ENCODE results near the gene PTPRU.

PTPRU gene

GRCh38 chr1:29237852-29238619 is 1.7 kb downstream of the PTPRU start:
- TF ChIP-seq CTCF (conservative IDR thresholded peaks at IDR 0.05; ENCODE audit: low read depth, low read length) = no peak
- H3K4me3 ChIP-seq (ENCODE audit: low read length) = peak overlapping the region; percentile 58
- DNase-seq (ENCODE audit: low read depth) = no peak

- H3K4me3 ChIP-seq (ENCODE audit: low read length) = peak overlapping the region; percentile 10
- DNase-seq (ENCODE audit: low read depth) = no peak
- peak; percentile 14 for TF ChIP-seq CTCF (conservative IDR thresholded peaks at IDR 0.05; ENCODE audit: low read depth, low read length)
Observed at GRCh38 chr1:29238620-29239002, 2.3 kb downstream of the PTPRU start.

GRCh38 chr1:29239142-29239541 is 2.8 kb downstream of the PTPRU start:
- no peak overlapping the region for H3K4me3 ChIP-seq (ENCODE audit: low read length)
- no peak for DNase-seq (ENCODE audit: low read depth)
- no peak for TF ChIP-seq CTCF (conservative IDR thresholded peaks at IDR 0.05; ENCODE audit: low read depth, low read length)

- no peak overlapping the region for H3K4me3 ChIP-seq (ENCODE audit: low read length)
- DNase-seq (ENCODE audit: low read depth) = no peak
- peak; percentile 31 for TF ChIP-seq CTCF (conservative IDR thresholded peaks at IDR 0.05; ENCODE audit: low read depth, low read length)
Observed at GRCh38 chr1:29240400-29240837, 4.1 kb downstream of the PTPRU start.

GRCh38 chr1:29240986-29241385 is 4.7 kb downstream of the PTPRU start:
- no peak for DNase-seq (ENCODE audit: low read depth)
- H3K4me3 ChIP-seq (ENCODE audit: low read length) = no peak overlapping the region
- TF ChIP-seq CTCF (conservative IDR thresholded peaks at IDR 0.05; ENCODE audit: low read depth, low read length) = no peak

GRCh38 chr1:29243023-29243870 is 6.9 kb downstream of the PTPRU start:
- no peak overlapping the region for H3K4me3 ChIP-seq (ENCODE audit: low read length)
- DNase-seq (ENCODE audit: low read depth) = no peak
- TF ChIP-seq CTCF (conservative IDR thresholded peaks at IDR 0.05; ENCODE audit: low read depth, low read length) = no peak
